Hepatocyte (in vitro differentiated cells): ENCODE measurements around the gene MED12. TPM values are rescaled to one million over a fixed set of nuclear protein-coding genes. Genes with fewer than 3 reads are reported as not detected.

Experiments used
- DNase-seq: peaks from one replicate; pipeline ENCODE4 v3.0.0-alpha.2; 2016; ENCODE audit warnings: low spot score
- H2AFZ ChIP-seq: fragments of 200-600 bp; sonication (generic); 2 replicates; pipeline ENCODE4 v1.6.0; 2016; ENCODE audit warnings: antibody characterized with exemption, mild to moderate bottlenecking
- H3K27ac ChIP-seq: fragments of 200-600 bp; sonication (generic); 2 replicates; pipeline ENCODE4 v1.5.1; 2016; ENCODE audit warnings: mild to moderate bottlenecking
- H3K27me3 ChIP-seq: fragments of 200-600 bp; sonication (generic); 2 replicates; pipeline ENCODE4 v1.6.1; 2016
- H3K36me3 ChIP-seq: fragments of 200-600 bp; sonication (generic); replicated peaks from 2 replicates; pipeline ENCODE4 v1.5.1; 2016; ENCODE audit warnings: low read depth; ENCODE audit not compliant: insufficient read depth
- H3K4me1 ChIP-seq: fragments of 200-600 bp; sonication (generic); 2 replicates; pipeline ENCODE4 v1.5.1; 2016; ENCODE audit warnings: mild to moderate bottlenecking, moderate library complexity; ENCODE audit not compliant: insufficient read depth
- H3K4me2 ChIP-seq: fragments of 200-600 bp; sonication (generic); 2 replicates; pipeline ENCODE4 v1.6.0; 2016
- H3K4me3 ChIP-seq: fragments of 200-600 bp; sonication (generic); 2 replicates; pipeline ENCODE4 v1.5.1; 2016; ENCODE audit warnings: mild to moderate bottlenecking
- H3K79me2 ChIP-seq: fragments of 200-600 bp; sonication (generic); 2 replicates; pipeline ENCODE4 v1.6.0; 2017; ENCODE audit warnings: mild to moderate bottlenecking
- H3K9me2 ChIP-seq: fragments of 200-600 bp; sonication (generic); replicated peaks from 2 replicates; pipeline ENCODE4 v1.6.0; 2017; ENCODE audit warnings: mild to moderate bottlenecking; ENCODE audit not compliant: insufficient read depth
- H3K9me3 ChIP-seq: fragments of 200-600 bp; sonication (generic); 2 replicates; pipeline ENCODE4 v1.5.1; 2016; ENCODE audit warnings: low read depth, mild to moderate bottlenecking
- H4K20me1 ChIP-seq: fragments of 200-600 bp; sonication (generic); 2 replicates; pipeline ENCODE4 v1.6.0; 2016; ENCODE audit warnings: mild to moderate bottlenecking; ENCODE audit not compliant: insufficient read depth, poor library complexity, severe bottlenecking
- CTCF ChIP-seq: fragments of 200-600 bp; sonication (generic); IDR thresholded peaks from 2 replicates; pipeline ENCODE4 v1.5.1; 2016; ENCODE audit warnings: antibody characterized with exemption, mild to moderate bottlenecking; ENCODE audit not compliant: poor library complexity
- EZH2 ChIP-seq: fragments of 200-600 bp; sonication (generic); IDR thresholded peaks from 2 replicates; pipeline ENCODE4 v1.6.1; 2016; ENCODE audit warnings: antibody characterized with exemption, mild to moderate bottlenecking, borderline replicate concordance
- EZH2phosphoT487 ChIP-seq: fragments of 200-600 bp; sonication (generic); IDR thresholded peaks from one replicate; pipeline ENCODE4 v1.6.1; 2018; ENCODE audit warnings: antibody characterized with exemption, mild to moderate bottlenecking, low read depth, moderate library complexity; ENCODE audit not compliant: unreplicated experiment, severe bottlenecking
- WGBS: methylation state at CpG from one replicate; pipeline ENCODE4 v1.1.6; 2016; ENCODE audit warnings: low lambda C conversion rate; ENCODE audit errors: missing lambda C conversion rate; 5-methylcytosine and 5-hydroxymethylcytosine counted together
- polyA plus RNA-seq: library from polyadenylated mRNA; unstranded; fragments of >200 nt; fragmentation: Nextera tagmentation; extraction: Ambion mirVana; gene quantifications from 2 replicates; pipeline ENCODE4 v1.2.1, GENCODE V29; 2016
- total RNA-seq: library from RNA; depleted of rRNA; stranded (reverse); fragments of >200 nt; gene quantifications from 2 replicates; pipeline ENCODE4 v1.2.3, GENCODE V29; 2014

Gene MED12
- total and polyA plus RNA-seq, 2 experiments from 2014 or later: 15.7 to 32.7 TPM

GRCh38 chrX:71107762-71108360, 10.5 kb upstream of the MED12 start:
- H3K79me2 ChIP-seq: no peaks in the 10 kb centered on the region
- peaks cover 24% of the 10 kb centered on the region for H3K4me1 ChIP-seq
- TF ChIP-seq EZH2 (no peak), EZH2phosphoT487 (no peak), CTCF (no peak)
- no peak overlapping the region for H2AFZ ChIP-seq
- no peak overlapping the region for H3K4me2 ChIP-seq
- H3K4me3 ChIP-seq: no peak overlapping the region
- H3K9me3 ChIP-seq: no peaks in the 10 kb centered on the region
- WGBS: 63% methylated on average over 9 of the region's 9 CpGs
- no peak for DNase-seq
- no peaks in the 10 kb centered on the region for H4K20me1 ChIP-seq
- H3K9me2 ChIP-seq: no peaks in the 10 kb centered on the region
- no peaks in the 10 kb centered on the region for H3K36me3 ChIP-seq
- H3K27ac ChIP-seq: no peak overlapping the region
- H3K27me3 ChIP-seq: no peaks in the 10 kb centered on the region

- Histone ChIP-seq H3K27ac (no peak overlapping the region), H3K9me2 (no peaks in the 10 kb centered on the region), H3K9me3 (no peaks in the 10 kb centered on the region), H3K4me2 (no peak overlapping the region), H2AFZ (no peak overlapping the region), H3K27me3 (no peaks in the 10 kb centered on the region), H3K4me1 (peaks cover 12% of the 10 kb centered on the region), H3K36me3 (no peaks in the 10 kb centered on the region), H4K20me1 (no peaks in the 10 kb centered on the region), H3K4me3 (no peak overlapping the region), H3K79me2 (no peaks in the 10 kb centered on the region)
- DNase-seq: no peak
- no peak for TF ChIP-seq EZH2phosphoT487
- WGBS: 90% methylated on average over 6 of the region's 6 CpGs
These were observed 9.3 kb upstream of the MED12 start for GRCh38 chrX:71109051-71109450.

GRCh38 chrX:71111141-71111843, 7.1 kb upstream of the MED12 start, which contains the start of gene IL2RG:
Gene IL2RG, minus strand, starts transcription at chrX:71111577. Its CDS starts 38 bp downstream, at chrX:71111539.
- Histone ChIP-seq H3K27ac (peak within 1 kb of the TSS; percentile 90), H3K9me3 (no peaks in the 10 kb centered on the region), H3K4me3 (no peak within 1 kb of the TSS), H4K20me1 (no peaks in the 10 kb centered on the region), H3K36me3 (no peaks in the 10 kb centered on the region), H3K27me3 (no peaks in the 10 kb centered on the region), H3K79me2 (no peaks in the 10 kb centered on the region), H3K4me1 (peaks cover 8% of the 10 kb centered on the region), H3K4me2 (peak within 1 kb of the TSS; percentile 41), H2AFZ (no peak within 1 kb of the TSS), H3K9me2 (no peaks in the 10 kb centered on the region)
- WGBS: 68% methylated on average over 8 of the region's 8 CpGs
- no peak for TF ChIP-seq EZH2
- DNase-seq: peak; percentile 56

- H3K9me3 ChIP-seq: no peaks in the 10 kb centered on the region
- H4K20me1 ChIP-seq: no peaks in the 10 kb centered on the region
- H2AFZ ChIP-seq: no peak overlapping the region
- H3K27ac ChIP-seq: peak overlapping the region; percentile 90
- H3K9me2 ChIP-seq: no peaks in the 10 kb centered on the region
- WGBS: 63% methylated on average over 5 of the region's 5 CpGs
- peak overlapping the region; percentile 41 for H3K4me2 ChIP-seq
- H3K4me3 ChIP-seq: no peak overlapping the region
- no peak for DNase-seq
- H3K36me3 ChIP-seq: no peaks in the 10 kb centered on the region
- H3K27me3 ChIP-seq: no peaks in the 10 kb centered on the region
- H3K79me2 ChIP-seq: no peaks in the 10 kb centered on the region
- peaks cover 8% of the 10 kb centered on the region for H3K4me1 ChIP-seq
- TF ChIP-seq CTCF (no peak), EZH2 (no peak), EZH2phosphoT487 (no peak)
These were observed 6.4 kb upstream of the MED12 start for GRCh38 chrX:71111921-71112431.
